Testis (tissue), 2 donors: ENCODE measurements around the gene LIN9.

Experiments
- POLR2A ChIP-seq: fragments of 450-650 bp; IDR thresholded peaks from one replicate; pipeline ENCODE4 v1.6.1; 2017; ENCODE audit warnings: antibody characterized with exemption, mild to moderate bottlenecking, moderate library complexity
- TF ChIP-seq, protein P1 (sequence below), 3 experiments: fragments of 450-650 bp in 2 of 3; fragments of 200-600 bp in 1 of 3; sonication (generic) in 1 of 3; IDR thresholded peaks; one replicate each; pipeline ENCODE4 v1.5.1; 2016 to 2019; ENCODE audit warnings: antibody characterized with exemption in 3 of 3, mild to moderate bottlenecking in 2 of 3, moderate library complexity in 1 of 3

DNA sequence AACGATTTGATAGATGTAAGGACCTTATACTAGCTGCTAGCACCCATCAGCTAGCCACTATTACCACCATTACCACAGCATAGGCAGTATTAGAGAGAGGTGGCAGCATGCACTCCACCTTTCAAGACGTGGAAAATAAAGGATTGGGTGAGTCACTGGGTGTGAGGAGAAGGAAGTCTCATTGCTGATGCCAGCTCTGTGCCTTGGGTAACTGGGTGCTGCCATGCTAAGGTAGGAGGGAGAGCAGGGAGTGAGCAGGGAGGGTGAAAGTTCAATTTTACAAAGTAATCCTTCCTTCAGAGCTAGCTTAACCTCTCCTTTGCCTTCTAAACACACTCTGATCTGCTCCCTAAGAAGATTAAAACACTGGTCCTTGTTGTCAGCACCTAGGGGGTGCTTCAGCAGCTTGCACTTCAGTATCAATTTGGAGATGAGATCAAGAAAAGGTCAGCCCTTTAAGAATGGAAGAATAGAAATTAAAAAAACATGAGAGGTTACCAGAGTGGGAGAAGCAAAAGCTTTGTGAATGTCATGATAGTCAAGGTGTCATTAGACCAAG is 1.8 kb upstream of the LIN9 start:
- TF ChIP-seq, protein P1, sequence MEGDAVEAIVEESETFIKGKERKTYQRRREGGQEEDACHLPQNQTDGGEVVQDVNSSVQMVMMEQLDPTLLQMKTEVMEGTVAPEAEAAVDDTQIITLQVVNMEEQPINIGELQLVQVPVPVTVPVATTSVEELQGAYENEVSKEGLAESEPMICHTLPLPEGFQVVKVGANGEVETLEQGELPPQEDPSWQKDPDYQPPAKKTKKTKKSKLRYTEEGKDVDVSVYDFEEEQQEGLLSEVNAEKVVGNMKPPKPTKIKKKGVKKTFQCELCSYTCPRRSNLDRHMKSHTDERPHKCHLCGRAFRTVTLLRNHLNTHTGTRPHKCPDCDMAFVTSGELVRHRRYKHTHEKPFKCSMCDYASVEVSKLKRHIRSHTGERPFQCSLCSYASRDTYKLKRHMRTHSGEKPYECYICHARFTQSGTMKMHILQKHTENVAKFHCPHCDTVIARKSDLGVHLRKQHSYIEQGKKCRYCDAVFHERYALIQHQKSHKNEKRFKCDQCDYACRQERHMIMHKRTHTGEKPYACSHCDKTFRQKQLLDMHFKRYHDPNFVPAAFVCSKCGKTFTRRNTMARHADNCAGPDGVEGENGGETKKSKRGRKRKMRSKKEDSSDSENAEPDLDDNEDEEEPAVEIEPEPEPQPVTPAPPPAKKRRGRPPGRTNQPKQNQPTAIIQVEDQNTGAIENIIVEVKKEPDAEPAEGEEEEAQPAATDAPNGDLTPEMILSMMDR (IDR thresholded peaks at IDR 0.05): no peak
- no peak for TF ChIP-seq POLR2A
